DND-41 (cell line): ENCODE data around the gene TMEM215.

Source experiments
- EZH2 ChIP-seq: IDR thresholded peaks from 3 replicates; pipeline ENCODE4 v1.6.1; 2012; ENCODE audit warnings: borderline replicate concordance, low read depth, mild to moderate bottlenecking, moderate library complexity, low read length, inconsistent platforms; ENCODE audit not compliant: severe bottlenecking
- TF ChIP-seq, protein P1 (sequence below): IDR thresholded peaks from 2 replicates; pipeline ENCODE4 v1.5.1; 2012; ENCODE audit warnings: borderline replicate concordance, low read length, moderate library complexity, mild to moderate bottlenecking; ENCODE audit not compliant: poor library complexity, severe bottlenecking; ENCODE audit errors: extremely low read depth

DNA sequence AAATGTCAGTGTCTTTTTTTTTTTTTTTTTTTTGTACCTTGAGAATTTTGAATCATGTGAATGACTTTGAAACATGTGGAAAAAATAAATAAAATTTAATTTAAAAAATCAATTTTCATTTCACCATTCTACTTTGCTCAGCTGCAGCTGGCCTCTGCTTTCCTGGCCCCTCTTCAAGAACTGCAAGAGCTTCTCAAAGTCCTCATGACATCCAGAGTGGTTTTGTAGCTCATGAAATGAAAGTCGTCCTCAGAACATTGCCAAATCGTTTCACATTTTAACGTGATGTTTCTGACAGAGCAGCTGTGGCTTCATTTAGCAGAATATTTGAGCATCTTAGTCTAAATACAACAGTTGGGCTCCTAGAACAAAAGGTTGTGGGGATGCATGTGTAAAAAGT lies 47.9 kb upstream of the TMEM215 start:
- TF ChIP-seq, protein P1, sequence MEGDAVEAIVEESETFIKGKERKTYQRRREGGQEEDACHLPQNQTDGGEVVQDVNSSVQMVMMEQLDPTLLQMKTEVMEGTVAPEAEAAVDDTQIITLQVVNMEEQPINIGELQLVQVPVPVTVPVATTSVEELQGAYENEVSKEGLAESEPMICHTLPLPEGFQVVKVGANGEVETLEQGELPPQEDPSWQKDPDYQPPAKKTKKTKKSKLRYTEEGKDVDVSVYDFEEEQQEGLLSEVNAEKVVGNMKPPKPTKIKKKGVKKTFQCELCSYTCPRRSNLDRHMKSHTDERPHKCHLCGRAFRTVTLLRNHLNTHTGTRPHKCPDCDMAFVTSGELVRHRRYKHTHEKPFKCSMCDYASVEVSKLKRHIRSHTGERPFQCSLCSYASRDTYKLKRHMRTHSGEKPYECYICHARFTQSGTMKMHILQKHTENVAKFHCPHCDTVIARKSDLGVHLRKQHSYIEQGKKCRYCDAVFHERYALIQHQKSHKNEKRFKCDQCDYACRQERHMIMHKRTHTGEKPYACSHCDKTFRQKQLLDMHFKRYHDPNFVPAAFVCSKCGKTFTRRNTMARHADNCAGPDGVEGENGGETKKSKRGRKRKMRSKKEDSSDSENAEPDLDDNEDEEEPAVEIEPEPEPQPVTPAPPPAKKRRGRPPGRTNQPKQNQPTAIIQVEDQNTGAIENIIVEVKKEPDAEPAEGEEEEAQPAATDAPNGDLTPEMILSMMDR, result no peak
- TF ChIP-seq EZH2, result no peak
